Type B pancreatic cell (in vitro differentiated cells): Measurements from ENCODE around the gene RPL28. TPM values are rescaled to one million over a fixed set of nuclear protein-coding genes. Genes with fewer than 3 reads are reported as not detected.

Source experiments
- DNase-seq: peaks from one replicate; pipeline ENCODE4 v3.0.0; 2021; ENCODE audit warnings: mixed read lengths; ENCODE audit not compliant: unreplicated experiment; ENCODE audit errors: extremely low spot score
- H3K27ac Mint-ChIP-seq: 2 replicates; pipeline ENCODE4 v1.8.0; 2021; ENCODE audit warnings: mild to moderate bottlenecking, mixed read lengths
- H3K27me3 Mint-ChIP-seq: 2 replicates; pipeline ENCODE4 v1.8.0; 2021; ENCODE audit warnings: mixed read lengths
- H3K36me3 Mint-ChIP-seq: 2 replicates; pipeline ENCODE4 v1.8.0; 2021; ENCODE audit warnings: mixed read lengths
- H3K4me1 Mint-ChIP-seq: one replicate; pipeline ENCODE4 v1.8.0; 2021; ENCODE audit warnings: mixed read lengths; ENCODE audit not compliant: unreplicated experiment
- H3K4me3 Mint-ChIP-seq: 2 replicates; pipeline ENCODE4 v1.8.0; 2021; ENCODE audit warnings: mild to moderate bottlenecking, mixed read lengths
- H3K9me3 Mint-ChIP-seq: 2 replicates; pipeline ENCODE4 v1.8.0; 2021; ENCODE audit warnings: mixed read lengths
- CTCF ChIP-seq: fragments of 200-600 bp; sonication (generic); conservative IDR thresholded peaks from 2 replicates; pipeline ENCODE4 v1.5.0; 2021; ENCODE audit warnings: antibody characterized with exemption, mild to moderate bottlenecking
- total RNA-seq: library from RNA; stranded (reverse); gene quantifications from 2 replicates; pipeline ENCODE4 v1.2.1, GENCODE V29; 2021; ENCODE audit warnings: low replicate concordance

The RPL28 gene
- total RNA-seq, 1 donor from 2014 or later = 1,799 TPM

GRCh38 chr19:55341171-55341588 lies 44.6 kb upstream of the RPL28 start:
- Mint-ChIP-seq H3K4me3 (peak overlapping the region; percentile 88), H3K4me1 (peaks cover 19% of the 10 kb centered on the region), H3K9me3 (no peaks in the 10 kb centered on the region), H3K27ac (peak overlapping the region; percentile 68), H3K27me3 (peaks cover 3% of the 10 kb centered on the region), H3K36me3 (peaks cover 4% of the 10 kb centered on the region)
- DNase-seq = no peak
- TF ChIP-seq CTCF = no peak

- Mint-ChIP-seq H3K27me3 (peaks cover 3% of the 10 kb centered on the region), H3K36me3 (peaks cover 4% of the 10 kb centered on the region), H3K27ac (peak overlapping the region; percentile 62), H3K4me1 (peaks cover 19% of the 10 kb centered on the region), H3K4me3 (peak overlapping the region; percentile 85), H3K9me3 (no peaks in the 10 kb centered on the region)
- no peak for TF ChIP-seq CTCF
- no peak for DNase-seq
These were observed 43.9 kb upstream of the RPL28 start for GRCh38 chr19:55341595-55342531.

DNA sequence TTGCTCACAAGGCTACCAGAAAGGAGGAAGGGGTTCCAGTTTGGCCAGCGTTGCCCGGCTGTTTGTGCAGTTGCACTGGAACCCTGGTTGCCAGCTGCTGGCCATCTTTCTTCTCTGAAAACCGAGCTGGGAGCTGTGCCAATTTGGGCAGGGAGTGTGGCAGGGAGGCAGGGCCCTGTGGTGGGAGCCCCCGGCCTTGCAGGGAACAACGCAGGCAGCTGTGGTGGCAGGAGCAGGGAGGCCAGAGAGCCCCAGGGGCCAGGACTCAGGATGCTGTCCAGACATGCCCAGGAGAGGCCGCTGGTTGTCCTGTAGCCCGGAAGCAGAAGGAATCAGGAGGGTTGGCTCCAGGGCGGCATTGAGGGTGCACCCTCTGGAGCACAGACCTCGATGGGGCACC lies 41.3 kb upstream of the RPL28 start:
- DNase-seq = no peak
- H3K27me3 Mint-ChIP-seq = no peaks in the 10 kb centered on the region
- peaks cover 18% of the 10 kb centered on the region for H3K4me1 Mint-ChIP-seq
- no peak overlapping the region for H3K27ac Mint-ChIP-seq
- no peak overlapping the region for H3K4me3 Mint-ChIP-seq
- no peak for TF ChIP-seq CTCF
- H3K36me3 Mint-ChIP-seq = peaks cover 4% of the 10 kb centered on the region
- H3K9me3 Mint-ChIP-seq = no peaks in the 10 kb centered on the region

- peaks cover 15% of the 10 kb centered on the region for H3K4me1 Mint-ChIP-seq
- TF ChIP-seq CTCF = no peak
- no peaks in the 10 kb centered on the region for H3K27me3 Mint-ChIP-seq
- no peaks in the 10 kb centered on the region for H3K36me3 Mint-ChIP-seq
- DNase-seq = no peak
- no peaks in the 10 kb centered on the region for H3K9me3 Mint-ChIP-seq
- no peak overlapping the region for H3K4me3 Mint-ChIP-seq
- peak overlapping the region; percentile 21 for H3K27ac Mint-ChIP-seq
These were observed 40.5 kb upstream of the RPL28 start for GRCh38 chr19:55345101-55345817.

DNA sequence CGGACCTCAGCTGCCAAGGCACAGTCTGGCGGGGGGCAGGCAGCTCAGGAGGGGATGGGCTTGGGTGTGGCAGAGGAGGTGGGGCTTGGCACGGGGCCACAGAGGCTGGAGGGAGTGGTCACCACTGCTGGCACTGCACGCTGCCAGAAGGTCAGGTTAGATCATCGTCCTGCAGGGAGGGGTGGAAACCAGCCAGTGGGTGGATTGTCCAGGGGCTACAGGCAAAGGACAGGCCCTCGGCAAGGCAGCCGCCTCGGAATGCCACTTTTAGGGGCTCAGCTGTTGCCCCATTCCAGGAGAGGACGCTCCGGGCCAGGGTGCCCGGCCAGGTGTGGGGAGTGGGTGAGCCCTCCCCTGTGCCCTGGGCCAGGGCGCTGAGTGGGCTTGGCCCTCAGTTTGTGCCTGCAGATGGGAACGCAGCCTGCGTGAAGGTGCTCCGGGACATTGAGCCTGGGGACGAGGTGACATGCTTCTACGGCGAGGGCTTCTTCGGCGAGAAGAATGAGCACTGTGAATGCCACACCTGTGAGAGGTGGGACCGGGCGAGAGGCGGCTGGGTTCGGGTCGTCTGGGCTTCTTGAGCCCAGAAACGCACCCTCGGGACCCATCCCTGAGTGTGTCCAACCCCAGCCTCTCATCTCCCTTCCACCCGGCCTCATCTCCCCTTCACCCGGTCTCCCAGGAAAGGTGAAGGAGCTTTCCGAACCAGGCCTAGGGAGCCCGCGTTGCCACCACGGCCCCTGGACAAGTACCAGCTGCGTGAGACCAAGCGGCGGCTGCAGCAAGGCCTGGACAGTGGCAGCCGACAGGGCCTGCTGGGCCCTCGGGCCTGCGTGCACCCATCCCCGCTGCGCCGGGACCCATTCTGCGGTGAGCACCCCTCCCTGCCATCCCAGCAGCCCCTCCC lies 39.7 kb upstream of the RPL28 start:
- peaks cover 15% of the 10 kb centered on the region for H3K4me1 Mint-ChIP-seq
- H3K36me3 Mint-ChIP-seq = no peaks in the 10 kb centered on the region
- peaks cover 8% of the 10 kb centered on the region for H3K27me3 Mint-ChIP-seq
- H3K27ac Mint-ChIP-seq = no peak overlapping the region
- no peaks in the 10 kb centered on the region for H3K9me3 Mint-ChIP-seq
- DNase-seq = no peak
- H3K4me3 Mint-ChIP-seq = no peak overlapping the region
- no peak for TF ChIP-seq CTCF
